GM21447 (cell line): ENCODE data around the gene NR3C2.

Source experiments
- ATAC-seq: cut with Tn5 transposase; IDR thresholded peaks from one replicate; pipeline ENCODE4 v1.9.1; 2021; ENCODE audit not compliant: unreplicated experiment

NR3C2 gene

DNA sequence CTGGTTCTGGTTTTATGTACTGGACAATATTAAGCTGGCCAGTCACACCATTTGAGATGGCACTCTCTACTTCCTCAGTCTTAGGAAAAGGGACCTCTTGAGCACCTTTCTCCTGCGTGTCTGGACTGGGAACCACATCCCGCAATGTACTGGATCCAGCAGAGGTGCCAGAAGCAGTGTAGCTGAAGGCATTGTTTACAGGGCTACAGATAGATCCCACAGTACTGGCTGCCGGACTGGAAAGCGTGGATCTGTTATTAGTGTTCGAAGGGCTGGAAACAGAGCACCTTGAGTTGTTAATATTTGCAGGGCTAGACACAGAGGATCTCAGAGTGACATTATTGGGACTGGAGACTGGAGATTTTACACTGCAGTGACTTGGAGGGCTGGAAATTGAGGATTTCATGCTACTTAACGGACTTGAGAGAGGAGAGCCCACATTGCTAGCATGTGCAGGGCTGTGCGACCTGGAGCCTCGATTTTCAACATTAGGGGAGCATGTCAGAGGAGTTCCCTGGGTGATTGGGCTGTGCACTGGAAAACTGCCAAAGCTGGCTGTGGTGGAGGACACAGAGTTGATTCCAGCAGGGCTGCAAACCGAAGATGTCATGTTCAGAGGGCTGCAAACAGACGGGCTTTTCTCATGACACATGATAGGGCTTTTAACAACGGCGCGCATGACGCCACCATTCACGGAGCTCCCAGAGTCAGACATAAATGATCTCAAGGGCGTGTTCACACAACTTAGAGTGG lies 6.4 kb downstream of the NR3C2 start:
- no peak for ATAC-seq

DNA sequence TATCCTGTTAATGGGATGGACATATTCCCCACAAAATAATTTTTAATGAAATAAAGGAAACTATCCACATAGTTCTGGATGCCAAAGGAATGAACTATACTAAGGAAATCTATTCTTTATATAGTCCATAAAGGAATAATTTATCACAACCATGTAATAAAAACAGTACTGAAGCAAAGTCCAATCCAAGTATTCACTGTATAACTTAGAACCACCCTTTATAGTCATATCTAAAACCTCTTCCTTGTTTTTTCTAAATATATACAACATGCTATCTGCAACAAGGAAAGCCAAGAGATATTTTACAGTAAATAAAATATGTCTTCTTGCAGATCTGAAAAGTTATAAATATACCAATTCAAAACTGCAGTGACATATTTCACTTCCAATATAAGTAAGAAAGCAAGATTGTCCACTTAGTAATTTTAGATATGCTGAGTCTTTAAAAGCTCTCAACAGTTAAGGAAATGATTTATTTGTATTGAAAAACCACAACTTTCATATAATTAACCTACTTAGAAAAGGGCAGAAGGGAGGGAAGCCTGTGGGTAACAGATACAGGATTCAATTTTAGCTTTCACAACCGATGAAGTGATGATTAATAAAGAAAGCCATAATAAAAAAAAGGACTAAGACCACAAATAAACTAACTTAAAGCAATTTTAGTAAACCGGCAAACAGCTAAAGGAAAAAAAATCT lies 8.0 kb downstream of the NR3C2 start:
- ATAC-seq = no peak

DNA sequence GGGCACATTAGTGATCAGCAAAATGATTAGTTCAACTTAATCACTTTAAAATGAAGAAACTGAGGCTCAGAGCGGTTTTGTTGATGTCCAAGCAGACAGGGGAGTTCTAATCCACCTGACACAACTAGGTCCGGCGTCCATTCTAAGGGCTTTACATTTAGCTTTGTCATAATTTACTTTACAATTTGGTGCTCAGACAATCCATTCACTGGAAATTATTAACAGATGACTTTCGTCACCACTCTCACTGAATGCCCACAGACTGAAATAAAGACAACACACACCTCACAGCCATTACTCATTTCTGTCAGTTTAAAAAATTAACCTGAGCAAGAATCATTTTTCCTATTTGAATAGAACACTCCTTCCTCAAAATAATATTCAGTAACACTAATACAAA lies 10.8 kb downstream of the NR3C2 start:
- ATAC-seq = no peak

DNA sequence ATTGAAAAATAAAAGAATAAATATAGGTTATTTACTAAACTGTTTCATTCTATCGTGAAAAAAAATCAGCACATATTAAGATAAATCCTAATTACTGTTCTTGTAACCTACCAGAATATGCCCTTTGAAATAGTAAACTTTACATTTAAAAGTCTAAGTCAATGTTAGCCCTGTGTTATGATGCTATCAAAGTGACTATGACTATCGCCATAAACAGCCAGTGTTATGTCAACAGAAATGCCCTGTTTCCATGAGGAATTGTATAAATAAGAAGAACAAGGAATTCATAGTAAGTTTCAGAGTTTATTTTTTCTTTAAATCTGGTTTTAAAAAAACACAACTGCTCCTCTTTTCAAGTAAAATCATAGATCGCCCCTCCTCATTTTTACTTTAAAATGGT lies 11.4 kb downstream of the NR3C2 start:
- no peak for ATAC-seq

DNA sequence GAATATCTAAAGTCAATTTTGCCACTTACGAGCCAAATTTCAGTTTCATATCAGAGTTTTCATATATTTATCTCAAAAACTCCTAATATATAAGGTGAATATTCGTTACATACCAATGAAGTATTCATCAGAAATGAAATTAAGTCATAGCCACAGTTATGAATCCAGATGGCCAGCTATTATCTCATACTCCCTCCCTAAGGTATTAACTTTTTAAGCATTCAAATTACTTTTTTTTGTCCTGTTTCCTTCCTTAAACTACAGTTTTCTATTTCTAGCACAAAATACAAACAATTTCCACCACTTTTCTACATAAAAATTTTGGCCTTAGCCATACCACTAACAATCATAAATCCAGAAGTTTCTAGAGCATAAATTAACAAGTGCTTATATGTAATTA lies 13.0 kb downstream of the NR3C2 start:
- no peak for ATAC-seq

DNA sequence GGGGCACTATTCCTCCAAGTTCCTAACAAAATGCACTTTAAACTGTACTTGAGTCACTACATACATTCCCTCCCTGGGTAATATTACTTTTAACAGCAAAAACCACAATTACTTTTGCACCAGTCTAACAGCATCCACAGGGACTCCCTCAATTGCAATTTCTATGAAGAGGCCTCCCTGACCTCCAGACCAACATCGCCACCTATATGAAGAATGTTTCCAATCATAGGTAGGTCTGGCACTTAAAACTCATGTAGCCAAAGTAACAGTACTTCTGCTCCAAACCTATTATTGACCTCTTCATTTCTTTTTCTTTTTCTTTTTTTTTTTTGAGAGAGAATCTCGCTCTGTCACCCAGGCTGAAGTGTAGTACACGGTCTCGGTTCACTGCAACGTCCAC lies 15.6 kb downstream of the NR3C2 start:
- ATAC-seq = no peak

DNA sequence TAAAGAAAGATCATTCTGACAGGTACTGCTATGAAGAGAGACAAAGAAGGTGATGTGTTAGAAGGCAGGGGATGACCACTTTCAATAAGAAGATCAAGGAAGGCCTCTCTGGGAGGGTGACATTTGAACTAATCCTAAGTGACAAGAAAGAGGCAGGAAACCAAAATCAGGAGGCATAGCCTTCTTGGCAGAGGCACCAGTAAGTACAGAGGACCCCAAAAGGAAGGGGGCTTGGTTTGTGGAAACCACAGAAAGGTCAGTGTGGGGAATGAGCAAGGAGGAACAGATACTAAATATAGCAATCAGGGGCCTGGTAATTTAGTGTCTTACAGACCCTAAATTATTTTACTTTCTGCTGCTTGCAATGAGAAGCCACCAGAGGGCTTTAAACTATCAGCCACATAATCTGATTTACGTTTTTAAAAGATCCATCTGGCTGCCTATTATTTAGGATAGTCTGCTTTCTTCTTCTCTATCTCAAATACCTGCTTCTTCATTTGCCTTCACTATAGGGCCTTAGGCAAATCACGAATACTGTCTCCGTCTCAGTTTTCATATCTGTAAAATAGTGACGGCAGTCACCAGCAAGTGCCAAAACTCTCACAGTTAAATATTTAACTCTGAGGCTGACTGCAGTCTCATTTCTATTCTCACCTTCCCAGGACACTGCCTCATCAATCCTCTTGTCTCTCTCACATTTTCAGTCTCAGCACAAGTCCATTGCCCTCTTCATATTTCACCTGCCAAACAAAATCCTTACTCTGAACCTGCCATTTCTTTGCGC lies 16.7 kb downstream of the NR3C2 start:
- peak; percentile 90 for ATAC-seq

DNA sequence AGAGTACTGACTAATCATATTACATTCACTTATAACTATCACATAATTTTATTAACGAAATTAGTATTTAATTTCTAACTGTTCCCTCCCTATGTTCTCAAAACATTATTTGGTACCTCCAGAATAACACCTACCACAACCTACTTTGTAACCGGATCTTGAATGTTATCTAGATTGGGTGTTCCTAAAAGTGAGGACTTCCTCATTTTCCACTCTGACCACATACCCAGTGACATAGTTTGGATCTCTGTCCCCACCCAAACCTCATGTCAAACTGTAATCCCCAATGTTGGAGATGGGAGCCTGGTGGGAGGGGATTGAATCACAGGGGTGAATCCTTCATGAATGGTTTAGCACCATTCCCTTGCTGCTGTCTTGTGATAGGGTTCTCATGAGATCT lies 21.8 kb downstream of the NR3C2 start:
- ATAC-seq = no peak

DNA sequence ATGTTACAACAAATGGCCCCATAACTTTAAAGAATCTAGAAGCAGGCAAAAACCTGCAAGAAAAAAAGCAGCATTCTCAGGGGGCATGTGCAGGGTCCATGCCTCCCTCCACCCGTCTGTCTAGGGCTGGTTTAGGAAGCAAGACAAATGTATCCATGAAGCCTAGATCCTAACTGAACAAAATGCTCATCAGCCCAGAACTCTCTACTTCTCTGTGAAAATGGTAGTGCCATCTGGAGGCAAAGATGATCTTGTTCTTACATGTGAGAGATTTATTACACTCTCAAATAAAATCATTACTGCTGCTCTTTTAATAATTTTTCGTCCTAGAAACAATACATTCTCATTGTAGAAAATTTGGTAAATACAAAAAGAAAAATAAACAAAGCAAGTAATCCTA lies 26.7 kb downstream of the NR3C2 start:
- ATAC-seq = no peak

DNA sequence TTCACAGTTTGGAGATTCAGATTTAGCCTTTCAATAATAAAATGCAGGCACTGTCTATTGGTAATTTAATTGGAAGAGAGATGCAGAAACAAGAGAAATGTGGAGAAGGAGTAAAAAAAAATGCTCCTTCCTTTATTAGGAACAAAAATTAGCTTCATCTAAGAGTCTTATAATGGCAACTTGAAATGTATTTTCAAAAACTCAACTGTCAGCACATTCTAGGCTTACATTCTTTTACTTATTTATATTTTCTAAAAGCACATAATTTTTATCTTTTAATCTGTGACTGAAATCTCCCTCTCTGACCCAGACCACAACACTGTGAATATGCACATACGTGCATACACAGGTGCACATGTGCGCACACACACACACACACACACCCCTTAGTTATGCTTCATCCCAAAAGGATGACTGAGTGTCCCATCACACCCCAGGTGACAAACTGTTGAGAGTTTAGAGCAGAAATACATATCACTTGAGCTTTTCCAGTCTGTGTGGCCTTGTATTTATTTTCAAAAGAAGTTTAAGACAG lies 29.7 kb downstream of the NR3C2 start:
- ATAC-seq = no peak

DNA sequence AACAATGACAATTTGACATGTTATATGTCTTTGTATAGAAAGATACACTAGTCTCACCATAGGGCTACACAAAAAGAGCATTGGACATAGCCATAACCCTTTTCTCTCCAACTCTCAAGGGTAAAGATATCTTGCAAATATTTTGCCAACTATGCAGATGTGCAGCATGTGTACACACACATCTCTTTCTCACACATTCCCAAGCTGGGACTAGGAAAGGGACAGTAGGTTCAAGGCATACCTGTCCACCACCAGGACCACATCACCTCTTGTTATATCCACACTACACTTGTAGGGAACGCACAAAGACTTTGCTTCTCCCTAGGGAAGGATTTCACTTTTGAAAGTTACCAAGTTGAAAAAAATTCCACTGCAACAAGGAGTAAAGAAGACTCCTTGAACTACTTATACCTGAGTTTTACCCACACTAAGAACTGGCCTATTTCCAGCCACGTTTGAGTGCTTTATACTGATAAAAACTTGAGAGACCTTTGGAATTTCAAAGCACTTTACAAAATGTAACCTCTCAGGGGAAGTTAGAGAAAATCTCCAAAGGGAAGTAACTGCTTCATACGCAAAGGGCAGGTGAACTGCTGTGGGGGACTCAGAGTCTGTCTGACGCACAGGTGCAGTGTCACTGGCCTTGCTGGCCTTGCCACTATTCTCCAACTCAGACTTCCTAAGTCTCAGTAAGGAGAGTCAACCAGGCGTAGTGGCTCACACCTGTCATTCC lies 36.9 kb downstream of the NR3C2 start:
- no peak for ATAC-seq

DNA sequence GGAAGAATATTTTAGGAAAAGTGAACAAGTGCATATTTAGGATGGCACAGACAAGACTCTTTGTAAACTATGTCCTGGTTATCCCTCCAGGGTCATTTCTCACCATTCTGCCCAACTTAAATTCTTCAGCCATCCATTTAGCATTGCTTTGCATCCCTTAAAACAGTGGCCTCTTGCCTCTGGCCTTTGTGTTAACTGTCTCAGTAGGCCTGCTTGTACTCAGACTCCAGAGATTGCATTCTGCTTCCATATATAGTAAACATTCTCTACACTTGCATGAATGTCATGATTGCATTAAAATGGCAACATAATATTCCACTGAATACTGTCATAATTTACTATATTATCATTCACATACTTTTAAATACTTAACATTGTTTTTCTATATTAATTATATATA lies 43.2 kb downstream of the NR3C2 start:
- no peak for ATAC-seq

DNA sequence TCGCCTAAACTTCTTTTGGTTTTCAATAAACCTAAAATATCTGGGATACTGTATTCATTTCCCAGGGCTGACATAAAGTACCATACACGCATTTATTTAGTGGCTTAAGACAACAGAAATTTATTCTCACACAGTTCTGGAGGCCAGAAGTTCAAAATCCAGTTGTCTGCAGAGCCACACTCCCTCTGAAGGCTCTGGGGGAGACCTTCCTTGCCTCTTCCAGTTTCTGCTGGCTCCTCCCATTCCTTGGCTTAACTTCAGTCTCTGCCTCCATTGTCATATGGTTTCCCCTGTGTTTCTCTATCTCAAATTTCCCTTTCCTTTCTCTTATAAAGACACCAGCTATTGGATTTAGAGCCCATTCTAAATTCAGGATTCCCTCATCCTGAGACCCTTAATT lies 44.4 kb downstream of the NR3C2 start:
- no peak for ATAC-seq

DNA sequence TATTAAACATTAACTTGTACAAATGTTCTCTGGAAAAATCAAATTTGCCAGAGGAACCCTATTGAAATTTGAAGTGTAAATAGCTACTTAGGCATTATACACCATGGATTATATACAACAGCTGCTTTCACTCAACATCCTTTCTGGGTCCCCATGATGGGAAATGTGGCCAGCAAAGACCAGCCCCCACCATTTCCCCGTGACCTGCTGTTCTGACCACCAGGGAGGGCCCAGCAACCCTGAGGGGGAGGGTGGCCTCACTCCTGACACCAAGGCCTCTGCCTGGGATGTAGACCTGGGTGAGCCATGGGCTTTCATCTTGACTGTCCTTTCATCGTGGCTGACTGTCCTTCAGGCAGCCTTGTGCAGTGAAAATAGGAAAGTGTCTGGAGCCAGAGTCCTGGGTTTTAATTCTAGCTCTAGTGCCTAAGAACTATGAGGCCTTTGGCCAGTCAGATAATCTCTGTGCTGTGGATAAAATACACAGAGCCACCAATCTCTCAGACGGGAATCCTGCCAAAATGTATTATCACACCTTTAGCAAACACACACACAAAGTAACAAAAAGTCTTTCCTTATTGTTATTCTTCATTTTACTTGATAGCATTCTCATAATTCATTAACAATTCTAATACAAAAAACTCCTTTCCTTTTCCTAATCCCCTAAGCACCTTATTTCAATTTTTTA lies 45.1 kb downstream of the NR3C2 start:
- no peak for ATAC-seq

DNA sequence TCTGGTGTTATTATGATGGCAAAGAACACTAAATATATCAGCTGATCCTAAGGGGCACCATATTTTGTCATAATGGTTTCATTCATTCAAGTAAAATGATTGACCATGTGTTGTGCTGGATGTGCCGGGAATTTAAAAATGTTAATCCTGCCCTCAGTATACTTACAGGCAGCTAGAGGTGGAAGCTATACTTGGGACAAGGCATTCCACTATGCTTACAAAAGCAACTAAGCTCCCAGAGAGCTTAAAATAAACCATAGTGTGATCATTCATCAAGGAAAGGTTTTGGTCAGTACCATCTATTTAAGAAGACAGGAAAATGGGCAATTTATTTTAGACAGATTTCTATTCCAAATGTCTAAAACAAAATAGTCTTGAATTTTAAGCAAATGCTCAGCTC lies 46.4 kb downstream of the NR3C2 start:
- no peak for ATAC-seq

DNA sequence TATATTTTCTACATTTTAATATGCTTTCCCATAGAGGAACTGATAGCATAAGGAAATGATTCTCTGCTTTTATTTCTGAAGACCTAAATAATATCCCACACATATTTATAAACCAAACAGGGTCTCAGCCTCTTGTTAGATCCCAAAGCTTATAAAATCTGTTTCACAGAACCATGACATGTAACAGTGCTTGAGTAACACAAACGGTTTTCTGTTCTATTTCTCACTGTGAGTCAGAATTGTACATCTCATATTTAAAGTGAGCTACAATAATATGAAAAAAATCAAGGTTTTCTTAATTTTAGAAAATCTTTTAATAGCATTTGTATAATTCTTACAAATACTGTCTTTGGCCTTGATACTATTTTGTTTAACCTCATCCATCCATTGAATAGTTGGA lies 51.2 kb downstream of the NR3C2 start:
- ATAC-seq = no peak

DNA sequence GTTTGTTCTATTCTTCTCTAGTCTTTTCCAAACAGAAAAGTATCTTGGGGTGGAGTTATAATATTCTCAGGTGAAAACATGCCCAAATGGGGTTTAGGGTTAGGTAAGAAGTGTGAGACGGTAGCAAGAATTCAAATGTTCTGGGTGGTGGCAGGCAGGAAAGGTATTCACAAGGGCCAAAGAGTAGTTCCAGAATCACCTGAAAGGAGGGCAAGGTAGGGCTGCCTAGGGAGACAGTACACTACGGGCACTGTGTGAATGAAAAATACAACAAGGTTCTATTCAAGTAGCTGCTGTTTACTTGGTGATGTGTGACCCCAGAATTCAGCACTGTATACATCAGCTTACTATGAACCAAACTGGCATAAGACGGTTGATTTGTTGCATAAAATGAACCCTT lies 51.9 kb downstream of the NR3C2 start:
- ATAC-seq = no peak

DNA sequence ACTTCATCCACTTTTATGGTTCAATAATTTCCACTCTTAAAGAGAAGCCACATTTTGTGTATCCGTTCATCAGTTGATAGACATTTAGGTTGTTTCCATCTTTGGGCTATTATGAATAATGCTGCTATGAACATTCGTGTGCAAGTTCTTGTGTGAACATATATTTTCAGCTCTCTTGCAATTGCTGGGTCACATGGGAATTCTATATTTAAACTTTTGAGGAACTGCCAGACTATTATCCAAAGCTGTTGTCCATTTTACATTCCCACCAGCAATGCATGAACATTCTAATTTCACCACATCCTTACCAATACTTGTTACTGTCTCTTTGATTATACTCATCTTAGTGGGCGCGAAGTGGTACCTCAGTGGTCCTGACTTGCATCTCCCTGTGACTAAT lies 61.9 kb downstream of the NR3C2 start:
- ATAC-seq = no peak

DNA sequence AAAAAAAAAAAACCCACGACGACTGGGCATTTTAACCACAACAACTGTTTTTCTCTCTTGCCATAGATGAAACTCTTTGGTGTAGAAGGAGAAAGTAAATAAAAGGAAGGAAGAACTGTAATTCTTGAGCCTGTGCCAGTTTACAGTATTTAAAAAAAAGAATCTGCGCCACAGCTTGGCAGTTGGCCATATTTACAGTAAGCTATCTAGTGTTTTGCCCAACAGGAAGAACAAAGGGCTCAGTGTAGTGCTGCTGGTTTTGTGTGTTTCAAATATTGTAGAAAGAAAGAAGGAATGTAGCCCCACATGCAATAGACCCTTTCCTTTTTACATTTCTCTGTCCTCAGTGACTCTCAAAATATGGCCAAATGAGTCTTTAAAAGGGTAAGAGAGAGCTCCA lies 66.1 kb downstream of the NR3C2 start:
- no peak for ATAC-seq

DNA sequence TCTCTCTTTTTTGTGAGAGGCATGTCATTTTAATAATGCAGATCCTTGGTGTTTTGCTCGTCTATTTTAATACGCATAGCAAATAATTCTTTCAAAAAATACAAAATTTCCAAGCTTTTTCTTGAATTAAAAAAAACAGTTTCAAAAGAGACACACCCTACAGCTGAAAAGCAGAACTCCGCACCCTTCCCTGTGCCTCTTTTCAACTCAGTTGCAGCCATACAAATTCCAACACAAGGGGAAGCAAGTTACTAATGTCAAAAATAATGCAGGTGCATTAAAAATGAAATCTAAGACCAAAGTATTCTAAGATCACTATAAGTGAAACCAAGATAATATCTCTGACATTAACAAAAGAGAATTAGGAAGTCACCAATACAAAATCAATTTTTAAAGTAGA lies 66.6 kb downstream of the NR3C2 start:
- ATAC-seq = no peak

DNA sequence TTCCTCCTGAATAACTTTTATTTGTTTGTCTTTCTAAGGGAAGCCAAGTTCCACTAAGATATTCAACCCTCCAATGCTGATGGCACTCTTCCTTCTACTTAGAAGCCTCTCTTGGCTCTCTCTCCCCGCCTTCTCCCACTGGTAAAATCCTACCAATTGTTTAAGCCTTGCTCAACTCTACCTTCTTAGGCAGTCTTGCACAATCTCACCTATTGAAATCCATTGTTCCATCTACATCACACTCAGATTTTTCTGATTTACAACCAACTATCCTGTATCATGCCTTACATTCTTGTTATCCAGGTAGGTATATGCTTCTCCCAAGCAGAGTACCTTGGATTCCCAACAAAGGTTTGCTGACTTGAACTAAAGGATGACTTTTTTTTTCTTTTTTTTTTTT lies 69.1 kb downstream of the NR3C2 start:
- no peak for ATAC-seq
